ENCODE data around the gene APH1A. TPM values are rescaled to one million over a fixed set of nuclear protein-coding genes. Genes with fewer than 3 reads are reported as not detected.
A peak's percentile ranks its signal among the peaks of the same experiment; 100 is the strongest.

Gene APH1A
- total and polyA plus RNA-seq, 2 of the 13 experiments (the other 11 are each of a cell fraction or from before 2014, with no cell fraction given): 114 to 130 TPM

- TF ChIP-seq CREB1 (IDR thresholded peaks at IDR 0.05) (peak; percentile 82), CREB1 (CRISPR knock-in tag; IDR thresholded peaks at IDR 0.05) (peak; percentile 98), ELK4 (CRISPR knock-in tag; IDR thresholded peaks at IDR 0.05; ENCODE audit: borderline replicate concordance) (no peak), MAX (IDR thresholded peaks at IDR 0.05) (peak; percentile 97), ISL2 (CRISPR knock-in tag; IDR thresholded peaks at IDR 0.05) (peak; percentile 35; the same call in 1 of the 2 replicates), ZNF605 (CRISPR knock-in tag; IDR thresholded peaks at IDR 0.05) (peak; percentile 74), ZNF484 (CRISPR knock-in tag; IDR thresholded peaks at IDR 0.05; ENCODE audit: borderline replicate concordance, low read depth) (no peak), ZNF557 (CRISPR knock-in tag; IDR thresholded peaks at IDR 0.05) (no peak), ZBTB43 (CRISPR knock-in tag; conservative IDR thresholded peaks at IDR 0.05) (0 out of 2 replicates have a peak, but pooled peaks have one; percentile 12), ZFP62 (CRISPR knock-in tag; IDR thresholded peaks at IDR 0.05) (no peak), ZNF615 (CRISPR knock-in tag; IDR thresholded peaks at IDR 0.05; ENCODE audit: borderline replicate concordance) (peak; percentile 58; the same call in 1 of the 2 replicates), ZNF24 (IDR thresholded peaks at IDR 0.05) (no peak), PCBP1 (IDR thresholded peaks at IDR 0.05; ENCODE audit: borderline replicate concordance, low read depth, low read length) (peak; percentile 86; the same call in 1 of the 2 replicates), HMGXB4 (CRISPR knock-in tag; IDR thresholded peaks at IDR 0.05; ENCODE audit: borderline replicate concordance in 1 of 2, low read depth in 1 of 2) (peak; percentile 75 to 76; a peak in 3 of 4 replicates), CEBPG (CRISPR knock-in tag; IDR thresholded peaks at IDR 0.05) (peak; percentile 73), ZSCAN9 (CRISPR knock-in tag; IDR thresholded peaks at IDR 0.05; ENCODE audit: borderline replicate concordance) (peak; percentile 60), ZNF30 (CRISPR knock-in tag; IDR thresholded peaks at IDR 0.05) (no peak), ZNF790 (CRISPR knock-in tag; IDR thresholded peaks at IDR 0.05; ENCODE audit: borderline replicate concordance) (0 out of 2 replicates have a peak, but pooled peaks have one; percentile 14), THAP11 (CRISPR knock-in tag; IDR thresholded peaks at IDR 0.05) (peak; percentile 93), MZF1 (CRISPR knock-in tag; IDR thresholded peaks at IDR 0.05; ENCODE audit: borderline replicate concordance) (0 out of 2 replicates have a peak, but pooled peaks have one; percentile 28), IKZF5 (CRISPR knock-in tag; IDR thresholded peaks at IDR 0.05) (peak; percentile 79)
Observed at GRCh38 chr1:150293433-150294253, 24.8 kb upstream of the APH1A start, which contains the start of gene MRPS21 (continued).

Measured in HepG2 (cell line).